ENCODE data around the gene WNT1. TPM values are rescaled to one million over a fixed set of nuclear protein-coding genes. Genes with fewer than 3 reads are reported as not detected.

WNT1 gene
- total and polyA plus RNA-seq, 2 of the 4 experiments (the other 2 are of a cell fraction) = not detected

- Histone ChIP-seq H3K79me1 (ENCODE audit: low read depth in 1 of 2, low read length in 2 of 2) (peaks cover 34 to 83% of the 10 kb centered on the region in 2 experiments), H3K56ac (ENCODE audit: extremely low read depth, insufficient read depth, low read length) (no peak overlapping the region), H3K4me2 (ENCODE audit: low read depth, low read length) (no peak overlapping the region), H3K18ac (ENCODE audit: low read depth, low read length) (no peak overlapping the region), H4K8ac (ENCODE audit: low read depth in 2 of 2, low read length in 2 of 2) (no peak overlapping the region), H4K5ac (ENCODE audit: low read depth, low read length) (no peak overlapping the region), H3K9me1 (ENCODE audit: insufficient read depth, low read length) (0 out of 2 replicates have a peak, but pooled peaks cover 13% of the 10 kb centered on the region), H2AFZ (replicated peaks; ENCODE audit: low read length, poor library complexity) (no peak overlapping the region), H2BK15ac (ENCODE audit: low read depth, low read length) (no peak overlapping the region), H3K4ac (ENCODE audit: low read depth, low read length) (no peak overlapping the region), H3K9ac (ENCODE audit: low read depth, low read length) (no peak overlapping the region), H2BK120ac (ENCODE audit: low read depth, low read length) (no peak overlapping the region), H3K9me3 (ENCODE audit: control insufficient read depth, insufficient read depth, low read length) (no peaks in the 10 kb centered on the region), H3K14ac (replicated peaks; ENCODE audit: low read depth, low read length) (no peak overlapping the region), H3K36me3 (ENCODE audit: control insufficient read depth, insufficient read depth, low read length) (peaks cover 45% of the 10 kb centered on the region), H4K91ac (ENCODE audit: insufficient read depth, low read depth, low read length) (no peak overlapping the region), H4K20me1 (ENCODE audit: insufficient read depth, low read length) (peaks cover 81% of the 10 kb centered on the region), H2AK5ac (ENCODE audit: low read depth, low read length) (no peak overlapping the region), H3K4me3 (ENCODE audit: insufficient read depth, low read depth, low read length) (no peak overlapping the region), H3K27ac (ENCODE audit: insufficient read depth, low read length) (no peak overlapping the region), H2AK9ac (replicated peaks; ENCODE audit: low read depth, low read length, poor library complexity) (no peak overlapping the region), H2BK5ac (ENCODE audit: low read depth, low read length, poor library complexity, severe bottlenecking) (no peak overlapping the region), H3K4me1 (ENCODE audit: control insufficient read depth, insufficient read depth, low read length) (no peaks in the 10 kb centered on the region), H2BK20ac (ENCODE audit: low read depth, low read length) (no peak overlapping the region), H3K27me3 (ENCODE audit: control insufficient read depth, insufficient read depth, low read length) (no peaks in the 10 kb centered on the region), H3K23ac (ENCODE audit: low read depth, low read length) (no peak overlapping the region)
- POLR2A ChIA-PET (ENCODE audit: unreplicated experiment) = no interaction called here
- WGBS, 2 experiments (ENCODE audit: extremely low coverage in 2 of 2, insufficient read length in 1 of 2) = no CpG with 5 or more reads among the region's 3 CpGs
- intact Hi-C loops (cut with micrococcal nuclease) (no loop called here), dilution Hi-C loops (cut with HindIII; ENCODE audit: low sequenced_read_pairs, unreplicated experiment) (no loop called here), in situ Hi-C loops (cut with MboI; ENCODE audit: low sequenced_read_pairs) (no loop called here)
- TF ChIP-seq RCOR1 (IDR thresholded peaks at IDR 0.05; ENCODE audit: insufficient replicate concordance, low read length) = no peak
- TF ChIP-seq SMC3 (IDR thresholded peaks at IDR 0.05; ENCODE audit: low read depth, low read length) = no peak
- TF ChIP-seq, protein P1, sequence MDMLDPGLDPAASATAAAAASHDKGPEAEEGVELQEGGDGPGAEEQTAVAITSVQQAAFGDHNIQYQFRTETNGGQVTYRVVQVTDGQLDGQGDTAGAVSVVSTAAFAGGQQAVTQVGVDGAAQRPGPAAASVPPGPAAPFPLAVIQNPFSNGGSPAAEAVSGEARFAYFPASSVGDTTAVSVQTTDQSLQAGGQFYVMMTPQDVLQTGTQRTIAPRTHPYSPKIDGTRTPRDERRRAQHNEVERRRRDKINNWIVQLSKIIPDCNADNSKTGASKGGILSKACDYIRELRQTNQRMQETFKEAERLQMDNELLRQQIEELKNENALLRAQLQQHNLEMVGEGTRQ (IDR thresholded peaks at IDR 0.05; ENCODE audit: low read depth, low read length) = no peak
- no peak for TF ChIP-seq MAZ (IDR thresholded peaks at IDR 0.05; ENCODE audit: borderline replicate concordance, low read depth, low read length)
- TF ChIP-seq ELK1 (IDR thresholded peaks at IDR 0.05; ENCODE audit: borderline replicate concordance, low read depth, low read length) = no peak
- no peak for TF ChIP-seq RFX5 (IDR thresholded peaks at IDR 0.05; ENCODE audit: low read depth, low read length)
- no peak for TF ChIP-seq CHD1 (IDR thresholded peaks at IDR 0.05; ENCODE audit: low read depth, low read length)
- no peak for TF ChIP-seq MXI1 (IDR thresholded peaks at IDR 0.05; ENCODE audit: borderline replicate concordance, low read depth, low read length)
- BruUV-seq (replicated peaks) = no TSS peak
- CTCF ChIA-PET = no interaction called here
- ATAC-seq (ENCODE audit: low read depth) = no peak
- DNase-seq = peak; percentile 26
Observed at GRCh38 chr12:48940181-48940580, 37.9 kb upstream of the WNT1 start.

Data from IMR-90 (cell line).